ENCODE measurements around the gene HASPIN. TPM values are rescaled to one million over a fixed set of nuclear protein-coding genes. Genes with fewer than 3 reads are reported as not detected.

HASPIN gene
- total and polyA plus RNA-seq, 2 of the 13 experiments (the other 11 are each of a cell fraction or from before 2014, with no cell fraction given): 2.7 to 8.1 TPM

DNA sequence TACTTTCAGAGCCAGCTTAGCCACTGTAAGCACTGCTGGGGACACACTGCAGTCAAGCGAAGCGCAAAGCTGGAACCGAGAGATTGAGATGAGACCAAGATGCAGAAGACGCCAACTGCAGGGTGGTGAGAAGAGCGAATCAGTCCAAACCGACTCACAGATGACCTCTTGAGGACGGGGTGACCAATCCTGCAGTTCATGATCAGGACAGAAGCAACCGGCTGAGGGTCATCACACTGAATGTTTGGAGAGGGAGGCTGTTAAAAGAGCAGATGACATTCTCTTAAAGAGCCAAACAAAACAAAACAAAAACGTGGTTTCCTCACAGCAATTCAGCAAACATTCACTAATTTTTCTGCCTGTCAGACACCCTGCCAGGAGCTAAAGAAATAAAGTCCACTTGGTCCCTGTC, 8.5 kb downstream of the HASPIN start (continued):
- TF ChIP-seq SOX6 (IDR thresholded peaks at IDR 0.05): no peak
- TF ChIP-seq SOX6 (CRISPR knock-in tag; IDR thresholded peaks at IDR 0.05): 0 out of 2 replicates have a peak, but pooled peaks have one; percentile 24
- TF ChIP-seq TOE1 (CRISPR knock-in tag; IDR thresholded peaks at IDR 0.05): no peak
- TF ChIP-seq, protein P1, sequence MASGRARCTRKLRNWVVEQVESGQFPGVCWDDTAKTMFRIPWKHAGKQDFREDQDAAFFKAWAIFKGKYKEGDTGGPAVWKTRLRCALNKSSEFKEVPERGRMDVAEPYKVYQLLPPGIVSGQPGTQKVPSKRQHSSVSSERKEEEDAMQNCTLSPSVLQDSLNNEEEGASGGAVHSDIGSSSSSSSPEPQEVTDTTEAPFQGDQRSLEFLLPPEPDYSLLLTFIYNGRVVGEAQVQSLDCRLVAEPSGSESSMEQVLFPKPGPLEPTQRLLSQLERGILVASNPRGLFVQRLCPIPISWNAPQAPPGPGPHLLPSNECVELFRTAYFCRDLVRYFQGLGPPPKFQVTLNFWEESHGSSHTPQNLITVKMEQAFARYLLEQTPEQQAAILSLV (CRISPR knock-in tag; IDR thresholded peaks at IDR 0.05; ENCODE audit: borderline replicate concordance): 0 out of 2 replicates have a peak, but pooled peaks have one; percentile 28
- TF ChIP-seq NR2F6 (IDR thresholded peaks at IDR 0.05): no peak
- TF ChIP-seq NR2F6 (CRISPR knock-in tag; IDR thresholded peaks at IDR 0.05): 0 out of 2 replicates have a peak, but pooled peaks have one; percentile 26
- TF ChIP-seq ZNF292 (CRISPR knock-in tag; IDR thresholded peaks at IDR 0.05; ENCODE audit: borderline replicate concordance, low read depth): peak; percentile 38; the same call in 1 of the 2 replicates
- TF ChIP-seq, protein P2, sequence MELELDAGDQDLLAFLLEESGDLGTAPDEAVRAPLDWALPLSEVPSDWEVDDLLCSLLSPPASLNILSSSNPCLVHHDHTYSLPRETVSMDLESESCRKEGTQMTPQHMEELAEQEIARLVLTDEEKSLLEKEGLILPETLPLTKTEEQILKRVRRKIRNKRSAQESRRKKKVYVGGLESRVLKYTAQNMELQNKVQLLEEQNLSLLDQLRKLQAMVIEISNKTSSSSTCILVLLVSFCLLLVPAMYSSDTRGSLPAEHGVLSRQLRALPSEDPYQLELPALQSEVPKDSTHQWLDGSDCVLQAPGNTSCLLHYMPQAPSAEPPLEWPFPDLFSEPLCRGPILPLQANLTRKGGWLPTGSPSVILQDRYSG (CRISPR knock-in tag; IDR thresholded peaks at IDR 0.05): no peak
- TF ChIP-seq, protein P3, sequence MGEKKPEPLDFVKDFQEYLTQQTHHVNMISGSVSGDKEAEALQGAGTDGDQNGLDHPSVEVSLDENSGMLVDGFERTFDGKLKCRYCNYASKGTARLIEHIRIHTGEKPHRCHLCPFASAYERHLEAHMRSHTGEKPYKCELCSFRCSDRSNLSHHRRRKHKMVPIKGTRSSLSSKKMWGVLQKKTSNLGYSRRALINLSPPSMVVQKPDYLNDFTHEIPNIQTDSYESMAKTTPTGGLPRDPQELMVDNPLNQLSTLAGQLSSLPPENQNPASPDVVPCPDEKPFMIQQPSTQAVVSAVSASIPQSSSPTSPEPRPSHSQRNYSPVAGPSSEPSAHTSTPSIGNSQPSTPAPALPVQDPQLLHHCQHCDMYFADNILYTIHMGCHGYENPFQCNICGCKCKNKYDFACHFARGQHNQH (CRISPR knock-in tag; IDR thresholded peaks at IDR 0.05): 0 out of 2 replicates have a peak, but pooled peaks have one; percentile 35
- no peak for TF ChIP-seq EZH2 (conservative IDR thresholded peaks at IDR 0.05; ENCODE audit: low read depth, low read length)
- TF ChIP-seq PTBP1 (IDR thresholded peaks at IDR 0.05; ENCODE audit: low read depth, low read length, poor library complexity, severe bottlenecking): no peak
- peak; percentile 20; the same call in 1 of the 2 replicates for TF ChIP-seq THAP11 (CRISPR knock-in tag; IDR thresholded peaks at IDR 0.05)
- TF ChIP-seq GATAD2A (CRISPR knock-in tag; IDR thresholded peaks at IDR 0.05): peak; percentile 23; the same call in 1 of the 2 replicates
- TF ChIP-seq, protein P4, sequence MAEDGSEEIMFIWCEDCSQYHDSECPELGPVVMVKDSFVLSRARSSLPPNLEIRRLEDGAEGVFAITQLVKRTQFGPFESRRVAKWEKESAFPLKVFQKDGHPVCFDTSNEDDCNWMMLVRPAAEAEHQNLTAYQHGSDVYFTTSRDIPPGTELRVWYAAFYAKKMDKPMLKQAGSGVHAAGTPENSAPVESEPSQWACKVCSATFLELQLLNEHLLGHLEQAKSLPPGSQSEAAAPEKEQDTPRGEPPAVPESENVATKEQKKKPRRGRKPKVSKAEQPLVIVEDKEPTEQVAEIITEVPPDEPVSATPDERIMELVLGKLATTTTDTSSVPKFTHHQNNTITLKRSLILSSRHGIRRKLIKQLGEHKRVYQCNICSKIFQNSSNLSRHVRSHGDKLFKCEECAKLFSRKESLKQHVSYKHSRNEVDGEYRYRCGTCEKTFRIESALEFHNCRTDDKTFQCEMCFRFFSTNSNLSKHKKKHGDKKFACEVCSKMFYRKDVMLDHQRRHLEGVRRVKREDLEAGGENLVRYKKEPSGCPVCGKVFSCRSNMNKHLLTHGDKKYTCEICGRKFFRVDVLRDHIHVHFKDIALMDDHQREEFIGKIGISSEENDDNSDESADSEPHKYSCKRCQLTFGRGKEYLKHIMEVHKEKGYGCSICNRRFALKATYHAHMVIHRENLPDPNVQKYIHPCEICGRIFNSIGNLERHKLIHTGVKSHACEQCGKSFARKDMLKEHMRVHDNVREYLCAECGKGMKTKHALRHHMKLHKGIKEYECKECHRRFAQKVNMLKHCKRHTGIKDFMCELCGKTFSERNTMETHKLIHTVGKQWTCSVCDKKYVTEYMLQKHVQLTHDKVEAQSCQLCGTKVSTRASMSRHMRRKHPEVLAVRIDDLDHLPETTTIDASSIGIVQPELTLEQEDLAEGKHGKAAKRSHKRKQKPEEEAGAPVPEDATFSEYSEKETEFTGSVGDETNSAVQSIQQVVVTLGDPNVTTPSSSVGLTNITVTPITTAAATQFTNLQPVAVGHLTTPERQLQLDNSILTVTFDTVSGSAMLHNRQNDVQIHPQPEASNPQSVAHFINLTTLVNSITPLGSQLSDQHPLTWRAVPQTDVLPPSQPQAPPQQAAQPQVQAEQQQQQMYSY (CRISPR knock-in tag; IDR thresholded peaks at IDR 0.05): 0 out of 2 replicates have a peak, but pooled peaks have one; percentile 11
- TF ChIP-seq RARA (CRISPR knock-in tag; IDR thresholded peaks at IDR 0.05): peak; percentile 39; the same call in 1 of the 2 replicates
- peak; percentile 45; the same call in 1 of the 2 replicates for TF ChIP-seq KDM2A (CRISPR knock-in tag; IDR thresholded peaks at IDR 0.05; ENCODE audit: borderline replicate concordance, low read depth)

All from HepG2 (cell line).